HG03108 (cell line): ENCODE data around the gene PCSK1N.
"Not testable (repeated sequence)": the region's sequence is repeated elsewhere in the genome, so short reads cannot be mapped to it uniquely, and the experiment has no call there.

ENCODE experiments used
- ATAC-seq: cut with Tn5 transposase; IDR thresholded peaks from one replicate; pipeline ENCODE4 v1.9.1; 2021; ENCODE audit warnings: moderate library complexity; ENCODE audit not compliant: unreplicated experiment

PCSK1N gene

GRCh38 chrX:48835524-48836329 is at the start of gene PCSK1N:
Gene PCSK1N (minus strand): TSS chrX:48835610. CDS start chrX:48835532, 78 bp downstream.
- ATAC-seq, result no peak

GRCh38 chrX:48883729-48884128 is 48.3 kb upstream of the PCSK1N start:
- no peak for ATAC-seq

- not testable (repeated sequence) for ATAC-seq
These were observed 41.5 kb upstream of the PCSK1N start for GRCh38 chrX:48876944-48877343.

- not testable (repeated sequence) for ATAC-seq
These were observed 36.6 kb upstream of the PCSK1N start for GRCh38 chrX:48872017-48872416.

- ATAC-seq, result no peak
These were observed 28.8 kb upstream of the PCSK1N start for GRCh38 chrX:48864210-48864609.

- ATAC-seq, result no peak
These were observed 19.5 kb upstream of the PCSK1N start for GRCh38 chrX:48854898-48855297.

GRCh38 chrX:48854121-48854804 is 18.9 kb upstream of the PCSK1N start:
- ATAC-seq, result not testable (repeated sequence)

GRCh38 chrX:48853494-48853893 is 18.1 kb upstream of the PCSK1N start:
- not testable (repeated sequence) for ATAC-seq

GRCh38 chrX:48852857-48853256 is 17.4 kb upstream of the PCSK1N start:
- no peak for ATAC-seq

GRCh38 chrX:48848847-48849246 is 13.4 kb upstream of the PCSK1N start:
- ATAC-seq, result no peak

GRCh38 chrX:48839686-48840085 is 4.3 kb upstream of the PCSK1N start:
- no peak for ATAC-seq

GRCh38 chrX:48834383-48834709 is 1.1 kb downstream of the PCSK1N start:
- ATAC-seq, result no peak

- ATAC-seq, result no peak
These were observed 1.8 kb downstream of the PCSK1N start for GRCh38 chrX:48833542-48834138.

GRCh38 chrX:48831909-48832291 is 3.5 kb downstream of the PCSK1N start:
- ATAC-seq, result no peak

- ATAC-seq, result no peak
These were observed 4.1 kb downstream of the PCSK1N start for GRCh38 chrX:48831136-48831908.

GRCh38 chrX:48829016-48829735 is 6.2 kb downstream of the PCSK1N start:
- no peak for ATAC-seq

- ATAC-seq, result no peak
These were observed 7.8 kb downstream of the PCSK1N start for GRCh38 chrX:48827654-48827968.

GRCh38 chrX:48826876-48827653 is 8.3 kb downstream of the PCSK1N start:
- no peak for ATAC-seq

GRCh38 chrX:48826135-48826875 is 9.1 kb downstream of the PCSK1N start, which contains the start of gene ERAS:
Gene ERAS (plus strand): TSS chrX:48826513. CDS start chrX:48829124, 2,611 bp downstream.
- no peak for ATAC-seq
